GM06990 (cell line): Measurements from ENCODE around the gene SLC35B3.

Experiments
- DNase-seq: peaks from one replicate; pipeline ENCODE4 v3.0.0-alpha.2; 2011; ENCODE audit not compliant: insufficient read length; ENCODE audit errors: extremely low read depth
- H3K27me3 ChIP-seq: replicated peaks from 2 replicates; pipeline ENCODE4 v1.6.0; 2011; ENCODE audit warnings: low read length; ENCODE audit not compliant: control insufficient read depth, insufficient read depth
- H3K36me3 ChIP-seq: 2 replicates; pipeline ENCODE4 v1.5.1; 2011; ENCODE audit warnings: low read length; ENCODE audit not compliant: control insufficient read depth, insufficient read depth
- H3K4me3 ChIP-seq: replicated peaks from 2 replicates; pipeline ENCODE4 v1.5.1; 2011; ENCODE audit warnings: low read depth, mild to moderate bottlenecking, control low read depth, low read length
- CTCF ChIP-seq: IDR thresholded peaks from 2 replicates; pipeline ENCODE4 v1.5.1; 2011; ENCODE audit warnings: low read length, control low read depth, mild to moderate bottlenecking, inconsistent platforms; ENCODE audit not compliant: insufficient read depth, poor library complexity, severe bottlenecking

SLC35B3 gene

GRCh38 chr6:8389036-8389818 lies 46.1 kb downstream of the SLC35B3 start:
- no peak for DNase-seq
- Histone ChIP-seq H3K4me3 (no peak overlapping the region), H3K36me3 (no peaks in the 10 kb centered on the region), H3K27me3 (no peaks in the 10 kb centered on the region)
- TF ChIP-seq CTCF = no peak

GRCh38 chr6:8387942-8388437 lies 47.4 kb downstream of the SLC35B3 start:
- no peaks in the 10 kb centered on the region for H3K27me3 ChIP-seq
- H3K36me3 ChIP-seq = no peaks in the 10 kb centered on the region
- TF ChIP-seq CTCF = no peak
- no peak overlapping the region for H3K4me3 ChIP-seq
- no peak for DNase-seq

- Histone ChIP-seq H3K36me3 (no peaks in the 10 kb centered on the region), H3K27me3 (no peaks in the 10 kb centered on the region; the same call in 1 of the 2 replicates), H3K4me3 (no peak overlapping the region)
- no peak for TF ChIP-seq CTCF
- DNase-seq = no peak
Observed at GRCh38 chr6:8383584-8383983, 51.8 kb downstream of the SLC35B3 start.

- Histone ChIP-seq H3K36me3 (no peaks in the 10 kb centered on the region), H3K27me3 (no peaks in the 10 kb centered on the region; the same call in 1 of the 2 replicates), H3K4me3 (no peak overlapping the region)
- TF ChIP-seq CTCF = no peak
- no peak for DNase-seq
Observed at GRCh38 chr6:8382434-8382833, 52.9 kb downstream of the SLC35B3 start.

- no peak for TF ChIP-seq CTCF
- Histone ChIP-seq H3K4me3 (no peak overlapping the region), H3K27me3 (no peaks in the 10 kb centered on the region), H3K36me3 (no peaks in the 10 kb centered on the region)
- no peak for DNase-seq
Observed at GRCh38 chr6:8375916-8376315, 59.4 kb downstream of the SLC35B3 start.
